GM12878 (cell line): ENCODE data around the gene HSP90AB1. TPM values are rescaled to one million over a fixed set of nuclear protein-coding genes. Genes with fewer than 3 reads are reported as not detected.
A peak's percentile ranks its signal among the peaks of the same experiment; 100 is the strongest.

Source experiments
- BACH1 ChIP-seq: fragments of 450-650 bp; IDR thresholded peaks from 2 replicates; pipeline ENCODE4 v1.6.1; 2017; ENCODE audit warnings: mild to moderate bottlenecking, borderline replicate concordance
- CEBPZ ChIP-seq: fragments of 150-350 bp; IDR thresholded peaks from 2 replicates; pipeline ENCODE4 v1.6.1; 2016; ENCODE audit warnings: low read depth, low read length
- FOS ChIP-seq: IDR thresholded peaks from 3 replicates; pipeline ENCODE4 v1.6.1; 2011; ENCODE audit warnings: borderline replicate concordance; ENCODE audit not compliant: insufficient read length; ENCODE audit errors: extremely low read depth
- GABPA ChIP-seq: IDR thresholded peaks from 2 replicates; pipeline ENCODE4 v1.6.1; 2014; ENCODE audit warnings: antibody characterized with exemption, low read depth, mild to moderate bottlenecking, inconsistent platforms
- KDM1A ChIP-seq: fragments of 200-600 bp; sonication (generic); IDR thresholded peaks from 2 replicates; pipeline ENCODE4 v1.6.1; 2016; ENCODE audit warnings: borderline replicate concordance
- KLF5 ChIP-seq: fragments of 450-650 bp; IDR thresholded peaks from 2 replicates; pipeline ENCODE4 v1.6.1; 2014; ENCODE audit warnings: mild to moderate bottlenecking; ENCODE audit not compliant: partially characterized antibody
- MAX ChIP-seq: IDR thresholded peaks from 2 replicates; pipeline ENCODE4 v1.6.1; 2012; ENCODE audit warnings: low read depth, low read length, improper control_type of control experiment
- SMAD1 ChIP-seq: fragments of 450-650 bp; IDR thresholded peaks from 2 replicates; pipeline ENCODE4 v1.6.1; 2018; ENCODE audit warnings: mild to moderate bottlenecking, low read depth; ENCODE audit not compliant: partially characterized antibody
- SREBF2 ChIP-seq: IDR thresholded peaks from 2 replicates; pipeline ENCODE4 v1.6.1; 2012; ENCODE audit warnings: mild to moderate bottlenecking, low read length
- SUPT20H ChIP-seq: IDR thresholded peaks from 2 replicates; pipeline ENCODE4 v1.6.1; 2011; ENCODE audit warnings: low read depth, mild to moderate bottlenecking, low read length, moderate library complexity, borderline replicate concordance; ENCODE audit not compliant: control insufficient read depth
- TCF7 ChIP-seq: IDR thresholded peaks from 2 replicates; pipeline ENCODE4 v1.6.1; 2014; ENCODE audit warnings: antibody characterized with exemption, borderline replicate concordance
- USF1 ChIP-seq: IDR thresholded peaks from 2 replicates; pipeline ENCODE4 v1.6.1; 2011; ENCODE audit warnings: borderline replicate concordance, low read depth, mild to moderate bottlenecking, moderate library complexity, mixed read lengths, low read length; ENCODE audit not compliant: insufficient read depth; ENCODE audit errors: extremely low read length
- YBX1 ChIP-seq: fragments of 450-650 bp; IDR thresholded peaks from 2 replicates; pipeline ENCODE4 v1.6.1; 2016; ENCODE audit warnings: antibody characterized with exemption
- ZBED1 ChIP-seq: IDR thresholded peaks from 2 replicates; pipeline ENCODE4 v1.6.1; 2016; ENCODE audit warnings: borderline replicate concordance
- ZSCAN29 ChIP-seq: fragments of 450-650 bp; IDR thresholded peaks from 2 replicates; pipeline ENCODE4 v1.6.1; 2017; ENCODE audit warnings: mild to moderate bottlenecking, moderate library complexity
- polyA plus RNA-seq, 11 experiments: library from polyadenylated mRNA; depleted of rRNA in 4 of 11; unstranded in 6 of 11; stranded (reverse) in 5 of 11; fragments of >200 nt; fragmentation: Nextera tagmentation in 4 of 11; fragmentation: Illumina TruSeq in 1 of 11; extraction: Ambion mirVana in 4 of 11; extraction: Trizol in 1 of 11; gene quantifications; 1 replicate in 1 of 11; 2 replicates in 10 of 11; pipeline versions ENCODE4 v1.2.1 to v1.2.3, GENCODE V29; 2011 to 2016; ENCODE audit warnings: inconsistent platforms in 2 of 11, missing spikeins in 2 of 11, low read depth in 1 of 11
- total RNA-seq, 4 experiments: library from RNA; depleted of rRNA in 3 of 4; stranded (reverse); fragments of >200 nt in 3 of 4; fragmentation: Illumina TruSeq in 1 of 4; extraction: Trizol in 1 of 4; gene quantifications; 2 replicates each; pipeline versions ENCODE4 v1.2.1 to v1.2.3, GENCODE V29; 2013 to 2021
- TF ChIP-seq, protein P1 (sequence below): IDR thresholded peaks from 2 replicates; pipeline ENCODE4 v1.6.1; 2012; ENCODE audit warnings: mild to moderate bottlenecking, low read depth, low read length
- TF ChIP-seq, protein P2 (sequence below): IDR thresholded peaks from 2 replicates; pipeline ENCODE4 v1.6.1; 2011; ENCODE audit warnings: low read depth, low read length, improper control_type of control experiment, borderline replicate concordance
- TF ChIP-seq, protein P3 (sequence below): fragments of 450-650 bp; IDR thresholded peaks from 2 replicates; pipeline ENCODE4 v1.6.1; 2017; ENCODE audit warnings: low read depth, mild to moderate bottlenecking, moderate library complexity

HSP90AB1 gene
- total and polyA plus RNA-seq, 10 of the 15 experiments (the other 5 are each of a cell fraction or from before 2014, with no cell fraction given) = 988 to 1,682 (median 1,146) TPM

DNA sequence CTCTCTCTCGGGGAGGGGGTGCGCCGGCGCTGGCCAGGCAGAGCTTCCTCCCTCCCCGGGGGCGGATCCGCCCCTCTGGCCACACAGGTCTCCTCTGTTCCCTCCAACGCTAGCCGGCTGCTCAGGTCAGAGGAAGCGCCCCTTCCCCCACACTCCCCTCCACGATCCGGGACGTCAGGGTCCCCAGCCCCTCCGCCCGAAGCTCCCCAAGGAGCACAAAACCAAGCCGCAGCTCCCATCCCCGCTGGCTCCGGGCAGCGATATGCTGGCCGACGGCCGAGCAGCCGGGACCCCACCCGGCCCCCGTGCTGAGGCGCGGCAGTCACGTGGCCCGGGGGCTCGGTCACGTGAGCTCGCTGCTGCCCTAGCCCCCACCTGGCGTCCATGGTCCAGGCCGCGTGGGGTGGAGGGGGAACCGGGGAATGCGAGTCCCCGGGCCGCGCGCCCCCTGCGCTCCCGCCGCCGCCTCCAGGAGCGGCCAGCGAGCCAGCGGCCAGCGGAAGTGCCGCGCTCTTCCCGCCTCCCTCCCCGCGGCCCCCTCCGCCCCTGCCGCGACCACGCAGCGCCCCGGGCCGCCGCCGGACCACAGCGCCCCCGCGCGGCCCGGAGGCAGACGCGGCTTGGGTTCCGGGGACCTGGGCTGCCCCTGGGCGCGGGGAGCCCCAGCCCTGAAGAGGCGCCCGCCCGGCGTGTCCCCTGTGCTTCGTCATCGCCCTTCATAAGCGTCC, 10.3 kb downstream of the HSP90AB1 start, which contains the start of gene SLC35B2 (continued):
- TF ChIP-seq FOS (peak; percentile 58), MAX (peak; percentile 91), YBX1 (no peak), SMAD1 (no peak), KDM1A (no peak), ZSCAN29 (no peak), SREBF2 (no peak), TCF7 (no peak), USF1 (no peak), BACH1 (peak; percentile 94), ZBED1 (peak; percentile 63; the same call in 1 of the 2 replicates), SUPT20H (no peak), CEBPZ (no peak), KLF5 (no peak), GABPA (no peak)
- TF ChIP-seq, protein P1, sequence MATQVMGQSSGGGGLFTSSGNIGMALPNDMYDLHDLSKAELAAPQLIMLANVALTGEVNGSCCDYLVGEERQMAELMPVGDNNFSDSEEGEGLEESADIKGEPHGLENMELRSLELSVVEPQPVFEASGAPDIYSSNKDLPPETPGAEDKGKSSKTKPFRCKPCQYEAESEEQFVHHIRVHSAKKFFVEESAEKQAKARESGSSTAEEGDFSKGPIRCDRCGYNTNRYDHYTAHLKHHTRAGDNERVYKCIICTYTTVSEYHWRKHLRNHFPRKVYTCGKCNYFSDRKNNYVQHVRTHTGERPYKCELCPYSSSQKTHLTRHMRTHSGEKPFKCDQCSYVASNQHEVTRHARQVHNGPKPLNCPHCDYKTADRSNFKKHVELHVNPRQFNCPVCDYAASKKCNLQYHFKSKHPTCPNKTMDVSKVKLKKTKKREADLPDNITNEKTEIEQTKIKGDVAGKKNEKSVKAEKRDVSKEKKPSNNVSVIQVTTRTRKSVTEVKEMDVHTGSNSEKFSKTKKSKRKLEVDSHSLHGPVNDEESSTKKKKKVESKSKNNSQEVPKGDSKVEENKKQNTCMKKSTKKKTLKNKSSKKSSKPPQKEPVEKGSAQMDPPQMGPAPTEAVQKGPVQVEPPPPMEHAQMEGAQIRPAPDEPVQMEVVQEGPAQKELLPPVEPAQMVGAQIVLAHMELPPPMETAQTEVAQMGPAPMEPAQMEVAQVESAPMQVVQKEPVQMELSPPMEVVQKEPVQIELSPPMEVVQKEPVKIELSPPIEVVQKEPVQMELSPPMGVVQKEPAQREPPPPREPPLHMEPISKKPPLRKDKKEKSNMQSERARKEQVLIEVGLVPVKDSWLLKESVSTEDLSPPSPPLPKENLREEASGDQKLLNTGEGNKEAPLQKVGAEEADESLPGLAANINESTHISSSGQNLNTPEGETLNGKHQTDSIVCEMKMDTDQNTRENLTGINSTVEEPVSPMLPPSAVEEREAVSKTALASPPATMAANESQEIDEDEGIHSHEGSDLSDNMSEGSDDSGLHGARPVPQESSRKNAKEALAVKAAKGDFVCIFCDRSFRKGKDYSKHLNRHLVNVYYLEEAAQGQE = no peak
- TF ChIP-seq, protein P2, sequence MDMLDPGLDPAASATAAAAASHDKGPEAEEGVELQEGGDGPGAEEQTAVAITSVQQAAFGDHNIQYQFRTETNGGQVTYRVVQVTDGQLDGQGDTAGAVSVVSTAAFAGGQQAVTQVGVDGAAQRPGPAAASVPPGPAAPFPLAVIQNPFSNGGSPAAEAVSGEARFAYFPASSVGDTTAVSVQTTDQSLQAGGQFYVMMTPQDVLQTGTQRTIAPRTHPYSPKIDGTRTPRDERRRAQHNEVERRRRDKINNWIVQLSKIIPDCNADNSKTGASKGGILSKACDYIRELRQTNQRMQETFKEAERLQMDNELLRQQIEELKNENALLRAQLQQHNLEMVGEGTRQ = peak; percentile 95
- TF ChIP-seq, protein P3, sequence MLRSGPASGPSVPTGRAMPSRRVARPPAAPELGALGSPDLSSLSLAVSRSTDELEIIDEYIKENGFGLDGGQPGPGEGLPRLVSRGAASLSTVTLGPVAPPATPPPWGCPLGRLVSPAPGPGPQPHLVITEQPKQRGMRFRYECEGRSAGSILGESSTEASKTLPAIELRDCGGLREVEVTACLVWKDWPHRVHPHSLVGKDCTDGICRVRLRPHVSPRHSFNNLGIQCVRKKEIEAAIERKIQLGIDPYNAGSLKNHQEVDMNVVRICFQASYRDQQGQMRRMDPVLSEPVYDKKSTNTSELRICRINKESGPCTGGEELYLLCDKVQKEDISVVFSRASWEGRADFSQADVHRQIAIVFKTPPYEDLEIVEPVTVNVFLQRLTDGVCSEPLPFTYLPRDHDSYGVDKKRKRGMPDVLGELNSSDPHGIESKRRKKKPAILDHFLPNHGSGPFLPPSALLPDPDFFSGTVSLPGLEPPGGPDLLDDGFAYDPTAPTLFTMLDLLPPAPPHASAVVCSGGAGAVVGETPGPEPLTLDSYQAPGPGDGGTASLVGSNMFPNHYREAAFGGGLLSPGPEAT = no peak; the same call in 1 of the 2 replicates
